ENCODE results near the gene NOVA2.
A peak's percentile ranks its signal among the peaks of the same experiment; 100 is the strongest.
"Not testable (repeated sequence)": the region's sequence is repeated elsewhere in the genome, so short reads cannot be mapped to it uniquely, and the experiment has no call there.

The NOVA2 gene

DNA sequence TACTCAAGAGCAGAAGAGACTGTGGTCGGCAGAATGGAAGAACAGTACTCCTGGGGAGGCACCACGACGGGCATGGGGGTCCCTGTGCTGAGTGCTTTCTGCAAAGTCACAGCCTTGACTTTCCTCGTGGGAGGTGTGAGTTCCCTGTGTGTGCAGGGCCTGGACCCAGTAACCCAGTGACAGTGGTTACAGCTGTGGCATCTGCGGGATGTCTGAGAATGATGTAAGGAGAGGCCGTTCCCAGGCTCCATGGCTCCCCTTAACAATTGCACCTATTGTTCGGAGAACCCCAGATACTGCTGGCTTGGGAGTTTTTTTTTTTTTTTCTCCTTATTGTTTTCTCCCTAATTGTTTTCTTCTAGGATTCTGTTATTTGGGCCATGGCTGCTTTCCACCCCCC, 54.0 kb downstream of the NOVA2 start:
- DNase-seq = no peak

DNA sequence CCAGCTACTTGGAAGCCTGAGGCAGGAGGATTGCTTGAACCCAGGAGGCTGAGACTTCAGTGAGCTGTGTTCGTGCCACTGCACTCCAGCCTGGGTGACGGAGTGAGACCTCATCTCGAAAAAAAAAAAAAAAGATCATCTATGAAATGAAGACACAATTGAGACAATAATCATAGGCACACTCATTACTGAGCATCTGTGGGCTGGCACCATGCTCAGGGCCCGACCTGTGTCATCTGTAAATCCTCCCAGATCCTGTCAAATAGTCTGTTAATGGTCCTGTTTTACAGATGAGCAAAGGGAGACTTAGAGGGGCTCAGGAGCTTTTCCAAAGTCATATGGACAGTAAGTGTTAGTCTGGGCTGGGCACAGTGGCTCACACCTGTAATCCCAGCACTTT, 54.9 kb downstream of the NOVA2 start:
- no peak for DNase-seq

DNA sequence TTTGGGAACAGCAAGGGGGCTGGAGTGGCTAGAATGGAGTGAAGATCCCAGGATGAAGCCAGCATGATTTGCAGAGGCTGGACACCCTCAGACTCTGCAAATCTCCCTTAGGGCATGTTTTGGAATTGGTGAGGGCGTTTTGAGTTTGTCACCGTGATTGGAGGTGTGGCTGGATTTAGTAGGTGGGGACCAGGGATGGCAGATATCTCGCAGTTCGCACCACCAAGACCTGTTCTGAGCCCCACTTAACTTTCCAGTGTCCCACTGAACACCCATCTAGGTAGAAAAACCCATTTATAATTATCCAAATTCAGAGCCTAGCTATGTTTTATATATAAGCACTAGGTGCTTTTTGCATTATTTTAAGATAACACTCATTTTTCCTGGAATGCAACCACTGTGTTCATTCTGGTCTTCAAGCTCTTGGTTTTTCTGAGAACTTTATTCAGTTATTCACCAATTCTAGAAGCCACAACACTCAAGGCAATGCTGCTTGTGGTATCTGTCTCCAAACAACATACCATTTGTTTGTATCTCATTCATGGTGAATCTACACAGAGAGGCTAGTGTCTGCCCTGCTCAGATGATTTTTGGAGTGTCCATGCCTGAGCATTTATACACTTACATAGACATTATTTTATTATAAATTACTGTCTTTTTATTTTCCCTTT, 56.1 kb downstream of the NOVA2 start:
- DNase-seq = no peak

DNA sequence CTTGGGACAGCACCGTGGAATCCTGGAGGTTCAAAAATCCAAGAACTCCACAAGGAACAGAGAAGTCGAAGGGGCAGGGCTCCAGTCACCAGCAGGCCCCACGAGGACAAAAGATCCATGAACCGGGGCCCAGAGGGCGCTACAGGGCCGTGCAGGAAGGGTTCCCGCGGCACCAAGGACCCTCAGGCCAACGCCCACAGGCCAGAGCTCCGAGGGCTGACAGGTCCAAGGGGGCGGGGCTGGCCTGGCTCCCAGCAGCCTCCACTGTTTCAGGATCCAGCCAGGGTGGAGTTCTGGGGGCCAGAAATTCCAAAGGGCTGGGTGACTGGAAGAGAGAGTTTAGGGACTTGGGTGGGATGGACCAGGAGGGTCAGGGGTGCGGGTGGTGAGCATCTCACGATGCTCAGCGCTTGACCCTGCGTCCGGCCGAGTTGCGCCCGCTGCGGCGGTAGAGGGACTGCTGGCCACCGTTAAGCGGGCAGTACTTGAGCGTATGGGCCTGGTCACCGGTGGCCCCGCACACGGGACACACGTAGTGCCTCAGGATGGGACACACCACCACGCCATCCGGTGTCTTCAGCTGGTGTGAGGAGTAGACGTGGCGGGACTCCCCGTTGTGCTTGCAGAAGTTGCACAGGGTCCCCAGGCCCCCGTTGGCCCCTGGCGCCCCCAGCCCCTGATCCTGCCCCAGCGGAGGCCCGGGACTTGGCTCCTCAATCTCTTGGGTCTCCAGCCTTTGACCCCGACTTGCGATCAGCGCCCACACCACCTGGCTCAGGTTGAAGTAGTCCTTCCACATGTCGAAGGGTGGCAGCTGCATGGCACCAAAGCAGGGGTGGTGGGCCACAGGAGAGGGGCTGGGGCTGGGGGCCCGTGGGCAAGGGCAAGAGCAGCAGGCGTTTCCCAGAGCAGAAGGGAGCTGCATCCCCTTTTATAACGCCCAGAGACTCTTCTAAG, 59.5 kb downstream of the NOVA2 start, which contains the start of gene NANOS2:
TSS of gene NANOS2 (minus strand) at position 905 of the 957 bp plus-strand sequence. CDS start at position 820, 85 bp downstream.
- DNase-seq = no peak

DNA sequence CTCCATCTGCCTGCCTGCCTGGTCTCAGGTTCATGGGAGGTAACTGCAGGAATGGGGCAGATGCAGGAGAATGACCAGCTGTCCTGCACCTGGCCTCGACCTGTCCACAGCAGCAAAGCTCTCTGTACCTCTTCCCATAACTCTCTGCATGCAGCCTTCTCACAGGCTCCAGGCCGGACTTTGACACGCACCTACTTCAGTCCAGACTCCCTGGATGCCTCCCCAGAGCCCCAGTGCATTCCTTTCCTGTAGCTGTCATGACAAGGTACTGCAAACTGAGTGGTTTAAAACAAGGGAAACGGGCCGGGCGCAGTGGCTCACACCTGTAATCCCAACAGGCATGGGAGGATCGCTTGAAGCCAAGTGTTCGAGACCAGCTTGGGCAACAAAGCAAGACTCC, 62.4 kb downstream of the NOVA2 start:
- DNase-seq = no peak

DNA sequence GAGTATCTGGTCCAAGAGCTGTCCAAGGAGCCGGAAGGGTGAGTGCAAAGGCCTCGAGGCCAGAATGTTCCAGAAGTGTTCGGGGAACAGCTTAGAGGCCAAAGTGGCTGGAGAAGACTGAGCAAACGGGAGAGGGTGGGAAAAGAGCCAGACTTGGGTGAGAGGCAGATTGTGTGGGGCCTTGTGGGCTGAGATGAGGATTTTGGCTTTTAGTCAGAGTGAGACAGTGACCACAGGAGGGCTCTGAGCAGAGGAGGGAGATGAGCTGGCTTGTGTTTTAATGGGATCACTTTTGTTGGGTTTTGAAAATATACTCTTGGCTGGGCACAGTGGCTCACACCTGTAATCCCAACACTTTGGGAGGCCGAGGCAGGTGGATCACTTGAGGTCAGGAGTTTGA, 64.7 kb downstream of the NOVA2 start:
- no peak for DNase-seq

DNA sequence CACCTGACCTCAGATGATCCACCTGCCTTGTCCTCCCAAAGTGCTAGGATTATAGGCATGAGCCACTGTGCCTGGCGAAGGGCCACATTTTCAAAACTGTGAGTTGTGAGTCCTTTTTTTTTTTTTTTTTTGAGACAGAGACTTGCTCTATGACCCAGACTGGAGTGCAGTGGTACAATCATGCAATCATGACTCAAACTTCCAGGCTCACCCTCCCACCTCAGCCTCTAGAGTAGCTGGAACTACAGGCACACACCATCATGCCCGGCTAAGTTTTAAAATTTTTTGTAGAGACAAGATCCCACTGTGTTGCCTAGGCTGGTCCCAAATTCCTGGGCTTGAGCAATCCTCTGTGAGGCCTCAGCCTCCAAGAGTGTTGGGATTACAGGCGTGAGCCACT, 67.4 kb downstream of the NOVA2 start:
- DNase-seq = no peak

DNA sequence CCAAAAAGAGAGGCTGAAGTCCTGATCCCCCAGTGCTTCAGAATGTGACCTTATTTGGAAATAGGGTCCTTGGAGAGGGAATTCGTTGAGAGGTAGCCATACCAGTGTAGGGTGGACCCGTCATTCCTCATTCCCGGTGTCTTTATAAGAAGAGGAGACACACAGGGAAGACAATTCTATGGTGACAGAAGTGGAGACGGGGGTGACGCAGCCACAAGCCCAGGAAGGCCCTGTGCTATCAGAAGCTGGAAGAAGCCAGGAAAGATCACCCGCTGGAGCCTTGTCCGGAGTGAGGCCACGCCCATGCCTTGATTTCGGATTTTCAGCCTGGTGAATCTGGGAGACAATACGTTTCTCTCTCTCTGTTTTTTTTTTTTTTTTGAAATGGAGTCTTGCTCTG, 68.7 kb downstream of the NOVA2 start:
- DNase-seq = no peak

DNA sequence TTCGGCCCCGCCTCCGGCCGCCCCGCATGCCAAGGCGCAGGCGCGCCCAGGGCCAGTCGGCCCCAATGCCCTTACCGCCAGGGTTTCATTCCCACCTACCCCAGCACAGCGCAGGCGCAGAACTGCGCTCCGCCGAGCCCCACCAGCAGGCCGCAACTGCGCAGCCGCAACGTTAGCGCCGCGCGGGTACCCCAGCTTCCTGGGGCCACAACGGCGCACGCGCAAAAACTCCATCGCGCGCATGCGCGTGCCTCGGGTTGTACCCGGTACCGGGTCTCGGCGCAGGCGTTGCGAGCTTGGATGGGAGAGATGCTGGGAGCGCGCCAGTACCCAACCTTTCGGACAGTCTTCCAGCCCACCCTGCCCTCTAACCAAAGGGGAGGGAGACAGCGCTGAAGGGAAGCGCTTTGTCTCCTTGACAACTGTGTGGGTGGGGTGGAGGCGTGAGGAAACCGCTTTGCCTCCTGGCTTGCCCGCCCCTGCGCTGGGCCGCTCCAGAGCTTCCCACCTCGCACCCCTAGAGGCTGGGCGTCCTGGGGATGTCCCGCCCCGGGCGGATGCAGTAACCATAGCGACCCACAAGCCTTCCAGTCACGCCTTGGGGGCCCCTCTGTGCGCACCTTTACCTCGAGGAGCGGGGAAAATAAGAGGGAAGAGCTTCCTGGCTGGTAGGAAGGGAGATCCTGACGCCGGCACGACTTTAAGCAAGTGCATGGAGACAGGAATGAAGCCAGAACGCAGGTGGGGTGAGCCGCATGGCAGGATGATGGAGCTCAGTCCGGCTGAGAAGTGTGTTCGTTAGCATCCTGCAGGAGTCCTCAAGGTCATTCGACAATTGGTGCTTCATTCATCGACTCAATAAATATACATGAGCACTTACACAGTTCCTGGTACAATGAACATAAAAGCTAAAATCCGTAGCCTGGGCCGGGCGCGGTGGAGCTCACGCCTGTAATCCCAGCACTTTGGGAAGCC, 70.7 kb downstream of the NOVA2 start:
- peak; percentile 99 for DNase-seq

DNA sequence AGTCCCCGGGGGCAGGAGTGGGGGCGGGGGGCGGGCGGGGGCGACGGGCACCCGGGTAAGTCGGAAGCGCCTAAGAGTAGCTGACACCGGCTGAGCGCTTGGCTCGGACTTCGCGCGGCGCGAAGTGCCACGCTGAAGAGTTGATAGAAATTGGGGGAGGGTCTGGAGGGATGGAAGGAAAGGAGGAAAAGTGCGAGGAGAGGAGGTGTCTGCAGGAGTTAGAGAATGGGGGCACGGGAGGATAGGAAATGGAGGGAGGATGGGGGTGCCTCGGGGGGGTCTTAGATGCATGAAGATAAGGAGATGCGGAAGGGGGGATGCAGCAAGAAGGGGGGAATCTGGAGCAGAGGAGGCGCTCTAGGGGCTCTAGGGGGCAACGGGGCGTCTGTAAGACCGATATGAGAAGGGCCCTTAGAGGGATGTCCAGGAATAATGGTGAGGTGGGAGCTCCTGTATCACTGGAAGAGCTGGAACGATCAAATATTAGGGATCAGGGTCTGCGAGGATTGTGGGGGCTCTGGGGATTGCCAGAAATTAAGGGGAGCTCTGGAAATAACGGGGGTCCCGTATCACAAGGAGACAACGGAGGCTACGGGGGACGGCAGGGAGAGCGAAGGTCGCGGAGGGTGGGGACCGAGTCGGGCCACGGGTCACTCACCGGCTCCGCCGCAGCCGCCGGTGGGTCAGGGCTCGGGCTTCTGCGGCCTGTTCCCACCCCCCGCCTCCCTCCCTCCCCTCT, 71.6 kb downstream of the NOVA2 start, which contains the start of gene MYPOP:
TSS of gene MYPOP (minus strand) at position 702 of the 739 bp plus-strand sequence. CDS start 840 bp downstream, outside the sequence.
- DNase-seq = no peak

DNA sequence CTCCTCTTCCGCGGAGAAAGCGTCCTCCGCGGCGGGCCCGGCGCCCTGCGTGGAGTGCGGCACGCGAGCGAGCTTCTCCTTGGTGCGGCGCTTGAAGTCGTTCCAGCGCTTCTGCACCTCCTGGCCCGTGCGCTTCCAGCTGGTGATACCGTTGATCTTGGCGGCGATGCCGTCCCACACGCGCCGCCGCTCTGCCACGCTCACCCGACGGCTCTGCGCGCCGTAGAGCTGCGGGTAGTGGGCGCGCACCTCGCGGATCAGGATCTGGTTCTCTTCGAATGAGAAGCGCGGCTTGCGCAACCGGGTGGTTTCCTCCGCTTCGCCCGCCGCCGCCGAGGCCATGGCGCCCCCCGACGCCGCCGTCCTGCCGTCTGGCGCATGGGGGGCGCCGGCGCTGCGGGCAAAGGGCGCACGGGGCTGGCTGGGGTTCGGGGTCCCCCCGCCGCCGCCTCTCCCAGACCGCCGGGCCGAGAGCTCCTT, 72.2 kb downstream of the NOVA2 start:
- no peak for DNase-seq

DNA sequence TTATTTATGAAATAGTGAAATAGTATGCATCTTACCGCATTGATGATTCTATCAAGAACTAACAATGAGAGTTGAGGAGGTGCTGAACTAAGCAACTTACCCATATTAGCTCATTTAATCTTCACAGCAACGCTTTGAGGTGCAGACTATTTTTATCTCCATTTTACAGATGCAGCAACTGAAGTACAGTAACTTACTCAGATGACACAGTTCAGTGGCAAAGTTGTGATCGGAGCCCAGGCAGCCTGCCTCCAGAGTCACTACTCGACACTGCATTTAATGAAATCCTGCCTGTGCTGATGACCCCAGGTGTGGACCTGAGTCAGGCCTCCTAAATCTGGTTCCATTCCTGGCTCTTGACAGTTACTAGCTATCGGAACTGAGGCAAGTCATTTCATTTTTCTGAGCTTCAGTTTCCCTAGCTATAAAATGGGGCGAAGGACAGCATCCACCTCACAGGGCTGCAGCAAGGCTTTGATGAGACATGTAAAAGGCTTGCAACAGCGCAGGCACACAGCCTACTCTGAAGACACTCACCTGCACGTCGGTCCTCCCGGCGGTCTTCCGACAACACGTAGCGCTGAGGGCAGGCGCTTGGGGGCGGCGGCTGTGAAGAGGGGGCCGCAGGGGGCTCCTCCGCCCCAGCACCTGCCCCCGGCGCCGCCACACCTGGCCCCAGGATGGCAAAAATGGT, 72.8 kb downstream of the NOVA2 start:
- DNase-seq = no peak

DNA sequence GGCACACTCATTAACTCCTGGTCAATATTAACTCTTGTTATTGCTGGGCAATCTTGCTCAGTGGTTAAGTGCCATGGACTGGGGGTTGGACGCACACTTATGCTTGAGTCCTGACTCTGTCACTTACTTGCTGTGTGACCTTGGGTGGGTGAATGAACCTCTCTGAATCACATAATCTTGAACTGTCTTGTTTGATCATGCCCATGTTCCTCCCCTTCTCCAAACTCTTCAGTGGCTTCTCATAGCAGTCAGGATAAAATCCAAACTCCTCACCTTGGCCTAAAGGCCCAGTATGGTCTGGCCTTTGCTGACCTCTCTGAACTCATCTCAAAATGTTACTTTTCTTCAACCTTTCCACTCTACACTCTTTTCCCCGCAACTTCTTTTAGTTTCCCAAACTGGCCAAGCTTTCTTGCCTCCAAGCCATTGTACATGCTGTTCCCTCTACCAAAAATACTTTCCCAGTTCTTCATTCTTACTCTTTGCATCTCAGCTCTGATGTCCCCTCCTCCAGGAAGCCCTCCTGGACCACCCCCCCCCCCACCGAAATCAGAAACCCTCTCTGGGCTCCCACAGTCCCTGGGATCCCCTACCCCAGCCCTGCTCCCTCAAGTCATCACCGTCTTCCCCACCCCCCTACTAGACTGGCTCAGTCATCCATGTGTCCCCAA, 73.6 kb downstream of the NOVA2 start:
- no peak for DNase-seq

DNA sequence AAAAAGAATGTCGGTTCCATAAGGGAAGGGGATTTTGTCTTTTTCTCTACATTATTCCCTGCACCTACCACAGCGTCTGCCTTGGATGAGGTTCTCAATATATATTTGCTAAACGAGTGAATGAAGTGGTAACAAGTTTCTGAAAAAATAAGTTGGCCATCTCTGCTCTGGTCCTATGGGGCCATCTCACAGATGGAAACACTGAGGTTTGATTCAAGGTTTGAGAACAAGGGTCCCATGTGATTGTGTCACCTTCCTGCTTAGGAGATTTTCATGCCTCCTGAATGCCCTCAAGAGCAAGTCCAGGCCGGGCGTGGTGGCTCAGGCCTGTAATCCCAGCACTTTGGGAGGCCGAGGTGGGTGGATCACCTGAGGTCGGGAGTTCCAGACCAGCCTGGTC, 74.4 kb downstream of the NOVA2 start:
- no peak for DNase-seq

DNA sequence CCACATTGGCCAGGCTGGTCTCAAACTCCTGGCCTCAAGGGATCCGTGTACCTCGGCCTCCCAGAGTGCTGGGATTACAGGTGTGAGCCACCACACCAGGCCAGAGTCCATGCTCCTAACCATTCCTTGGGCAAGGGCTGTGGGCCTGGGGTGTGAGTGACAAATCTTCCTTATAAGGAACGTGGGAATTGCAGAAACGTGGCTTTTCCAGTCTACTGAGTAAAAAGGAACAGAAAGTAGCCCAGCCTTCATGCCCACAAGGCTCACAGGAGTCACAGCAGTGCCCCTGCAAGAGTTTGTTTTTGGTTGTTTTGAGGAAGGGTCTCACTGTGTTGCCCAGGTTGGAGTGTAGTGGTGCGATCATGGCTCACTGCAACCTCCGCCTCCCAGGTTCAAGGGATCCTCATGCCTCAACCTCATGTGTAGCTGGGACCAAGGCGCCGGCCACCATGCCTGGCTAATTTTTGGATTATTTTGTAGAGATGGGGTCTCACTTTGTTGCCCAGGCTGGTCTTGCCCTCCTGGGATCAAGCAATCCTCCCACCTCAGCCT, 76.3 kb downstream of the NOVA2 start:
- no peak for DNase-seq

DNA sequence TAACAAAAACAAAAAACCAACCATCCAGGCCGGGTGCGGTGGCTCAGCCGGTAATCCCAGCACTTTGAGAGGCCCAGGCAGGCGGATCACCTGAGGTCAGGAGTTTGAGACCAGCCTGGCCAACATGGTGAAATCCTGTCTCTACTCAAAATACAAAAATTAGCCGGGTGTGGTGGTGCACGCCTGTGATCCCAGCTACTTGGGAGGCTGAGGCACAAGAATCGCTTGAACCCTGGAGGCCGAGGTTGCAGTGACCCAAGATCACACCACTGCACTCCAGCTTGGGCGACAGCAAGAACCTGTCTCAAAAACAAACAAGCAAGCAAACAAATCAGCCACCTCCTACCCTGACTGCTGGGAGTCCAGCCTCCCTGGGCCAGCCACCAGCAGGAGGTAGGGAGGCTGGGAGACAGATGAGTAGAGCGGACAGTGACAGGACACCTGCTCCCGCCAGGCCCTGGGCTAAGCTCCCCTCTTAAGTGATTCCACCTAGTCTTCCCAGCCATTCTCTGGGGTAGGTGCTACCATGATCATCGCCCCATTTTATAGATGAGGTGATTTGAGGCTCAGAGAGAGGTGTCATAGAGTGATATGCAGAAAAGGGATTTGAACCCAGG, 77.6 kb downstream of the NOVA2 start:
- not testable (repeated sequence) for DNase-seq

DNA sequence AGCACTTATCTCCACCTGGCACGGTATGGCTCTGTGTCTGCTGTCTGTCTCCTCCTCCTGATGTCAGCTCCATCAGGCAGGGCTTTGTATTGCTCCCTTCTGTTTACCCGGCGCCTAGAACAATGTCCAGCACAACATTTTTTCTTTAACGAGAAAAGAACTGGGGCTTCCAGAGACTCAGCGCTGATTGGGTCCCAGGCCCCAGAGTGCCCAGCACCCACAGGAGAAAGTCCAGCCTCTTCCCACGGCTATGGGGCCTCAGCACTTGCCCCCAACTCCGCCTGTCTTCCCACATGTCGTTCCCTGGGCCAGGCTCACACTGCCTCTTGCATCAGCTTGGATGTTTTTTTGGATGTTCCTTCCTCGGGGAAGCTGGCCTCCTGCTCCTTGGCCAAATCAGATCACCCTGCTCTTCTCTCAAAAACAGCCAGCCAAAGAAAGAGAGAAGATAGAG, 78.1 kb downstream of the NOVA2 start:
- DNase-seq = no peak

DNA sequence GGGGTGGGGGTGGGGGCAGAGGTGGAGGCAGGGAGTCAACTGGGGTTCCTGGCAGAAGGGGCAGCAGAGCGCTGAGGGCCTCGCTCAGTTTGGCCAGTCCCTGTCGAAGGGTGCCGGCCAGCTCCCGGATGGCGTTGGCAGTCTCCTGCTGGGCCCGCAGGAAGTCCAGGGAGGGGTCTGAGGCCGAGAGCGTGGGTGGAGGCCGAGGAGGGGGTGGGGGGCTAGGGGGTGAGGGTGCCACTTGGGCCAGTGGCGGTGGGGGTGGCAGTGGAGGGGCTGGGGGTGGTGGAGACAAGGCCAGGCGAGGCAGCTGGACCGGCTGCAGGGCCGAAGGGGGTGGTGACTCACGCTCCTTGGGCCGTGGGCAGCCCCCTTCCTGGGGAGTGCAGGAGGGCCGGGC, 82.8 kb downstream of the NOVA2 start:
- no peak for DNase-seq

DNA sequence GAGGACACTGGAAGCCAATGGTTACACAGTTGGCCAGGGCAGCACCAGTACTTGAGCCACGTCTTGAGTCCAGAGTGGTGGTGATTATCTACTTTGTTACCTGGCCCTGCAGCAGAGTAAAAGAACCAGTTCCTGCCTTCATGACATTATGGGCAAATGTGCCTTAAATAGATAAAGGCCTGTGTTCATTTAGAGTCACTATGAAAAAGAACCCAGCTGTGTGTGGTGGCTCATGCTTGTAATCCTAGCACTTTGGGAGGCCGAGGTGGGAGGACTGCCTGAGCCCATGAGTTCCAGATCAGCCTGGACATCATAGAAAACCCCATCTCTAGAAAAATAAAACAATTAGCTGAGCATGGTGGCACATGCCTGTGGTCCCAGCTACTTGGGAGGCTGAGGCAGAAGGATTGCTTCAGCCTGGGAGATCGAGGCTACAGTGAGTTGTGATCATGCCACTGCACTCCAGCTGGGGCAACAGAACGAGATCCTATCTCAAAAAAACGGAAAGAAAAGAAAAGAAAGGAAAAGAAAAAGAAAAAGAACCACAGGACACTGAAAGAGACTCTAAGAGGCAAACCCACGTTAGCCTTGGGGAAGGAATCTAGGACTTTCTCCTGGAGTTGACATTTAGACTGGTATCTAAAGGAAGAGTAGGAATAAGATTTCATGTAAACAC, 84.3 kb downstream of the NOVA2 start:
- no peak for DNase-seq

Data from effector CD4-positive, alpha-beta T cell (primary cell).